ENCODE measurements around the gene FBRSL1. TPM values are rescaled to one million over a fixed set of nuclear protein-coding genes. Genes with fewer than 3 reads are reported as not detected.

Gene FBRSL1
- total and polyA plus RNA-seq, 12 donors: 28.1 to 90.6 (median 47.0) TPM

DNA sequence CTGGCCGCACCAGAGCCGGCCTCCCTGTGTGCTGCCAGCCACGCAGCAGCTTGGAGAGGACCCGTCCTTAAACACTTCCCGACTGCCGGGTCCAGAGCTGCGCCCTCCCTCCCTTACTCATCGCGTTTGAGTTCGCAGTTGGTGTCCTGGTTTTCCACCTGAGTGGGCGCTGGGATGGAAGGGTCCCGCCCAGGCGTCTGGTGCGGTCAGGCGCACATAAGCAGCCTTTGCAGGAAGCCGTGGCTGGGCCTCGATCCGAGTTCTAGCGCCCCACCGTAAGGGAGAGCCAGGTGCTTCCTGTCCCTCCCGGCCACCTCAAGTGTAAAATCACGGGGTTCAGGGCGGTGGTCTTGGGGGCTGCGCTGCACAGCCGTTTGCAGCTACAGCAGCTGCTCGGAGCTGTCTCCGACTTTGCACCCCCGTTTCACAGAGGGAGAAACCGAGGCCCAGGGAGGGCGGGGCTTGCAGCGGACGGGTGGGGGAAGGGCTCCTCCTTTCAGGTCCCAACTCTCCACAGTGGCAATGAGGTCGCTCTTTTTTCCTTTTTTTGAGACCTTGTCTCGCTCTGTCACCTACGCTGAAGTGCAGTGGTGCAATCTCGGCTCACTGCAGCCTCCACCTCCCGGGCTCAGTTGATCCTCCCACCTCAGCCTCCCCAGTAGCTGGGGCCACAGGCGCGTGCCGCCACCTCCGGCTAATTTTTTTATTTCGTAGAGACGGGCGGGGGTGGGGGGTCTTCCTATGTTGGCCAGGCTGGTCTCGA, 69.1 kb downstream of the FBRSL1 start:
- Histone ChIP-seq H3K27ac (no peak overlapping the region), H3K27me3 (peaks cover 0 to 36% (median 0%) of the 10 kb centered on the region in 7 donors), H3K36me3 (peaks cover 0 to 5% (median 0%) of the 10 kb centered on the region in 9 donors), H3K4me3 (peak overlapping the region in 9 of 10 donors; percentile 49 to 72 (median 60)), H3K4me1 (peaks cover 6 to 24% (median 18%) of the 10 kb centered on the region in 9 donors), H3K9me3 (no peaks in the 10 kb centered on the region)
- TF ChIP-seq, protein P1, sequence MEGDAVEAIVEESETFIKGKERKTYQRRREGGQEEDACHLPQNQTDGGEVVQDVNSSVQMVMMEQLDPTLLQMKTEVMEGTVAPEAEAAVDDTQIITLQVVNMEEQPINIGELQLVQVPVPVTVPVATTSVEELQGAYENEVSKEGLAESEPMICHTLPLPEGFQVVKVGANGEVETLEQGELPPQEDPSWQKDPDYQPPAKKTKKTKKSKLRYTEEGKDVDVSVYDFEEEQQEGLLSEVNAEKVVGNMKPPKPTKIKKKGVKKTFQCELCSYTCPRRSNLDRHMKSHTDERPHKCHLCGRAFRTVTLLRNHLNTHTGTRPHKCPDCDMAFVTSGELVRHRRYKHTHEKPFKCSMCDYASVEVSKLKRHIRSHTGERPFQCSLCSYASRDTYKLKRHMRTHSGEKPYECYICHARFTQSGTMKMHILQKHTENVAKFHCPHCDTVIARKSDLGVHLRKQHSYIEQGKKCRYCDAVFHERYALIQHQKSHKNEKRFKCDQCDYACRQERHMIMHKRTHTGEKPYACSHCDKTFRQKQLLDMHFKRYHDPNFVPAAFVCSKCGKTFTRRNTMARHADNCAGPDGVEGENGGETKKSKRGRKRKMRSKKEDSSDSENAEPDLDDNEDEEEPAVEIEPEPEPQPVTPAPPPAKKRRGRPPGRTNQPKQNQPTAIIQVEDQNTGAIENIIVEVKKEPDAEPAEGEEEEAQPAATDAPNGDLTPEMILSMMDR (IDR thresholded peaks at IDR 0.05): no peak
- WGBS, 2 donors: 62 to 66% methylated on average over 45 of the region's 45 CpGs
- intact Hi-C loops (cut with DNase I): no loop called here
- no peak for ATAC-seq
- no peak for DNase-seq

DNA sequence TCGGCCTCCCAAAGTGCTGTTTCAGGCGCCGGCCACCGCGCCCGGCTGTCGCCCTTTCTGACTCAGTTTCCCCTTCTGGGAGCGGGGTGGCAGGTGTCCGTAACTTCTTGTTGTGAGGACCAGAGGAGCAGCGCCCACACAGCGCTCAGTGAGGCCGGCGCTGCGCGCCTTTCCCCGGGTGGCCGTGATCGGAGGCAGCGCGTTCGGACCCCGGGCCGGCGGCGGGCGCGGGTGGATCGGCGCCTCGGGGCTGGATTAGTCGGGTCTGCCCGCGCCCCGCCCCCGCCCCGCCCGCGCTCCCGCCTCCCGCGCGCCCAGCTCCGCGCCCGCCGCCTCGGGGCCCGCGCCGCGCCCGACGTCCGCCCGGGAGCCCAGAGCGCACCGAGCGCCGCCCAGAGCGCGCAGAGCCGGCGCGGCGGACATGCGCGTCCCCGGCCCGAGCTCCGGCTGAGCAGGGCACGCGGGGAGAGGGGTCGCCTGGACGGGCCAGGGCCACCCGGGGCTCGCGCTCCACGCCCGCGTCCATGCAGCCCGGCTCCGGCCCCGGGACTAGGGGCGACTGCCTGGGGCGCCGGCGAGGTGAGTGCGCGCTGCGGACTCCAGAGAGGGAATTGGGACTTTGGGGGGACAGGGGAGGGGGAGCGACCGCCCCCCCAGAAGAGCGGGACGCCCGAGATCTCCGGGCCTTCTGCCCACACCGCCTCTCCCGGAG, 69.9 kb downstream of the FBRSL1 start:
- 0 to 1% methylated on average over 54 to 98 of the region's 98 CpGs for WGBS, 2 donors
- intact Hi-C loops (cut with DNase I): no loop called here

DNA sequence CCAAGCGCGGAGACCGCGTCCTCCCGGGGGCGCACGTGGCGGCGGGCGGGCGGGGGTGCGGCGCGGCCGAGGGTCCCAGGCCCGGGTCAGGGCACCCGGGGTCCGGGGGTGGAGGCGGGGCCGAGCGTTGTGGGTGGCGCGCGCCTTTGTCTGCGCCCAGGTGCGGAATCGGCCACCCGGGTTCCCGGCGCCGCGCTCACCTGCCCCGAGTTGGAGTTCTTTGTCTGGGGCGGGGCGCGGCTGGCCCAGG, 70.3 kb downstream of the FBRSL1 start:
- H3K27me3 ChIP-seq: peaks cover 0 to 36% (median 0%) of the 10 kb centered on the region in 7 donors
- DNase-seq: no peak
- intact Hi-C loops (cut with DNase I): no loop called here
- no peak overlapping the region for H3K27ac ChIP-seq
- TF ChIP-seq, protein P1 (IDR thresholded peaks at IDR 0.05): no peak
- peak in 2 of 8 donors; percentile 1 to 2 for ATAC-seq
- H3K4me3 ChIP-seq: peak overlapping the region; percentile 10 to 72 (median 60)
- peaks cover 6 to 24% (median 18%) of the 10 kb centered on the region in 9 donors for H3K4me1 ChIP-seq
- no peaks in the 10 kb centered on the region for H3K9me3 ChIP-seq
- WGBS, 2 donors: 2% methylated on average over 10 to 36 of the region's 36 CpGs
- peaks cover 0 to 4% (median 0%) of the 10 kb centered on the region in 9 donors for H3K36me3 ChIP-seq

More for the DNA sequence above, 69.9 kb downstream of the FBRSL1 start:
- peaks cover 0 to 36% (median 0%) of the 10 kb centered on the region in 7 donors for H3K27me3 ChIP-seq
- no peaks in the 10 kb centered on the region for H3K36me3 ChIP-seq
- ATAC-seq: peak; percentile 11 to 84 (median 54)
- H3K4me1 ChIP-seq: peaks cover 6 to 24% (median 18%) of the 10 kb centered on the region in 9 donors
- H3K4me3 ChIP-seq: peak overlapping the region; percentile 10 to 72 (median 60)
- TF ChIP-seq, protein P1 (IDR thresholded peaks at IDR 0.05): peak in 1 of 9 donors; percentile 8
- H3K9me3 ChIP-seq: no peaks in the 10 kb centered on the region
- H3K27ac ChIP-seq: no peak overlapping the region
- peak in 1 of 2 donors; percentile 40 for DNase-seq

DNA sequence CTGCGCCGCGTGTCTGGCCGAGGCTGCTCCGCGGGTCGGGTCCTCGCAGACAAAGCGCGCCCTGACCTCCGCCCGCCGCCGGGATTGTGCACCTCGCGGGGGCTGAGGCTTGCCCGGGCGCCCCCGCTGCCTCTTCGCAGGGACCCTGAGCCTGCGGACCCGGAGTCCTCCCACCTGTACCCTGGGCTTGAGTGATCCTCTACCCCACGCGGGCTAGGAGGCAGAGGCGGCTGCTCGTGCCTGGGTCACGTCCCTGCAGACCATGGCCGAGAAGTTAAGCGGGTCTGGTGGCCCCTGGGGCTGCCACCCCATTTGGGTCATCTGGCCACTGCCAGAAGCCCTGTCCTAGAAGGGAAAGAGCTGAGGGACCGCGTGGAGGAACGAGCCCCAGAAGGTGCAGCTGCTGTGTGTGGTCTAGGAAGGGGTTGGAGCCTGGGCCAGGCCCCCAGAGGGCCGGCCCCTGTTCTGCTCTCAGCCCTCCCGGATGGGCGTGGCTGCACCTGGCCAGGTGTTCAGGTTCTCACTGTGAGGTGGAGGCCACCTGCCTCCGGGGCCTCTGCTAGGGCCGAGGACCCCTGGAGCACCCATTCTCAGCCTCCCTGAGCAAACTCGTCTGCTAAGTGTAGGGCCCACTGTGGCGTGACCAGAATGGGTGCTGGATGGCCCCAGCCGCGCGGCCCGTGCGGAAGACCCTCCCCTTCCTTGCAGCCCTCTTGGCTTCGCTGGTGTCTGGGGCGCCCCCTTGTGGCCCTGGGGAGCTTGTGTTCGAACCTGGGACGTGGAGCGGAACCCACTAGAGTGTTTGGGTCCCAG, 70.9 kb downstream of the FBRSL1 start:
- Histone ChIP-seq H3K4me3 (peak overlapping the region in 9 of 10 donors; percentile 49 to 72 (median 60)), H3K27ac (no peak overlapping the region), H3K4me1 (peaks cover 6 to 24% (median 18%) of the 10 kb centered on the region in 9 donors), H3K36me3 (peaks cover 0 to 9% (median 0%) of the 10 kb centered on the region in 9 donors), H3K27me3 (peaks cover 0 to 36% (median 0%) of the 10 kb centered on the region in 7 donors), H3K9me3 (no peaks in the 10 kb centered on the region)
- peak; percentile 20 to 60 for DNase-seq
- intact Hi-C loops (cut with DNase I): no loop called here
- TF ChIP-seq, protein P1 (IDR thresholded peaks at IDR 0.05): peak; percentile 29 to 72 (median 56)
- WGBS, 2 donors: 14 to 15% methylated on average over 48 to 49 of the region's 49 CpGs
- peak in 7 of 8 donors; percentile 4 to 22 (median 11) for ATAC-seq
